DOHH2 (cell line): Measurements from ENCODE around the gene TRPM3.

Experiments used
- CTCF ChIP-seq: fragments of 200-600 bp; sonication (generic); IDR thresholded peaks from one replicate; pipeline ENCODE4 v1.5.1; 2014; ENCODE audit warnings: antibody characterized with exemption, mild to moderate bottlenecking, low read depth, low read length; ENCODE audit not compliant: poor library complexity, severe bottlenecking
- EZH2phosphoT487 ChIP-seq: fragments of 200-600 bp; sonication (generic); IDR thresholded peaks from 2 replicates; pipeline ENCODE4 v1.6.1; 2017; ENCODE audit warnings: borderline replicate concordance, mild to moderate bottlenecking, antibody characterized with exemption, low read length, moderate library complexity, mixed read lengths

- TF ChIP-seq CTCF (no peak), EZH2phosphoT487 (no peak)
Measured at GRCh38 chr9:70594386-70594944, 527.0 kb downstream of the TRPM3 start.
